ENCODE results near the gene LRRC4. TPM values are rescaled to one million over a fixed set of nuclear protein-coding genes. Genes with fewer than 3 reads are reported as not detected.
A peak's percentile ranks its signal among the peaks of the same experiment; 100 is the strongest.

LRRC4 gene
- total RNA-seq, 1 experiment from 2014 or later: 10.4 TPM

DNA sequence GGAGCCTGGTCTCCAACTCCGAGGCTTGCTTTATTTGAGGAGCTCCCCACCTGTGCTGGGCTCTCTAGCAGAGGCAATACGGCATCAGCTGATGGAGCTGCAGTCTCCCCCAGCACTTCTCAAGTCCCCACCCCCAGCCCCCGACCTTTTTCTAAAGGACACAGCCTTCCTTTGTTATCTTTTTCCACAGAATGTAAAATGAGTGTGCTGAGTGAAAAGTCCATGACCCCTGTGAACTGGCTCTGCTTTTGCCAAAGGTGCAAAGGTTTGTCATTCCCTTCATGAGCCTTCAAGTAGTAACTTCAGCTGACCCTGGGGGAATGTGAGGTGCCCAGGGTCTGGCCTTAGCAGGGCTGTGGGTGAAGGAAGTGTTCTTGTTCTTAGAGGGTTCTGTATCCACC, 25.5 kb downstream of the LRRC4 start:
- Histone ChIP-seq H3K56ac (ENCODE audit: insufficient read length, low read depth, low read length) (no peak overlapping the region), H2AFZ (ENCODE audit: low read length) (no peak overlapping the region), H3K79me2 (ENCODE audit: insufficient read depth, low read length) (no peaks in the 10 kb centered on the region), H3K79me1 (ENCODE audit: insufficient read depth, low read depth, low read length, poor library complexity, severe bottlenecking) (no peaks in the 10 kb centered on the region), H3K4ac (ENCODE audit: low read depth, low read length) (no peak overlapping the region), H3K14ac (ENCODE audit: insufficient read depth, low read length) (no peak overlapping the region), H3K9me3 (ENCODE audit: control insufficient read depth, low read depth, low read length) (no peaks in the 10 kb centered on the region), H3K23me2 (ENCODE audit: insufficient read length, low read depth, low read length, poor library complexity, severe bottlenecking) (no peaks in the 10 kb centered on the region), H4K5ac (ENCODE audit: insufficient read length, low read depth, low read length) (no peak overlapping the region), H4K8ac (replicated peaks; ENCODE audit: insufficient read length, low read depth, low read length) (no peak overlapping the region), H3K23ac (ENCODE audit: insufficient read length, low read depth, low read length) (no peak overlapping the region), H3K27ac (ENCODE audit: insufficient read length, low read depth, low read length) (no peak overlapping the region), H2BK20ac (ENCODE audit: low read depth, low read length, poor library complexity, severe bottlenecking) (no peak overlapping the region), H2AK5ac (ENCODE audit: insufficient read length, low read length) (no peak overlapping the region), H2BK15ac (ENCODE audit: low read depth, low read length) (no peak overlapping the region), H3K9ac (ENCODE audit: extremely low read depth, insufficient read length, low read length) (no peak overlapping the region), H3K4me1 (ENCODE audit: insufficient read depth, low read length) (no peaks in the 10 kb centered on the region; the same call in 1 of the 2 replicates), H2BK5ac (ENCODE audit: insufficient read length, low read length) (no peak overlapping the region), H3T11ph (ENCODE audit: low read length) (no peak overlapping the region), H4K20me1 (ENCODE audit: control insufficient read depth, insufficient read depth, insufficient read length) (no peaks in the 10 kb centered on the region), H3K4me2 (ENCODE audit: insufficient read depth, insufficient read length, low read length) (no peak overlapping the region), H2BK120ac (ENCODE audit: low read depth, low read length, poor library complexity, severe bottlenecking) (no peak overlapping the region), H4K91ac (ENCODE audit: insufficient read length, low read depth, low read length) (no peak overlapping the region), H2BK12ac (ENCODE audit: insufficient read length, low read depth, low read length) (no peak overlapping the region), H3K27me3 (ENCODE audit: insufficient read depth, low read length) (no peaks in the 10 kb centered on the region), H3K18ac (ENCODE audit: insufficient read length, low read depth, low read length) (no peak overlapping the region)
- DNase-seq: no peak
- no peak overlapping the region for H3K4me3 Mint-ChIP-seq
- H3K27me3 Mint-ChIP-seq (ENCODE audit: low read depth): no peaks in the 10 kb centered on the region; the same call in 1 of the 2 replicates
- TF ChIP-seq, protein P1, sequence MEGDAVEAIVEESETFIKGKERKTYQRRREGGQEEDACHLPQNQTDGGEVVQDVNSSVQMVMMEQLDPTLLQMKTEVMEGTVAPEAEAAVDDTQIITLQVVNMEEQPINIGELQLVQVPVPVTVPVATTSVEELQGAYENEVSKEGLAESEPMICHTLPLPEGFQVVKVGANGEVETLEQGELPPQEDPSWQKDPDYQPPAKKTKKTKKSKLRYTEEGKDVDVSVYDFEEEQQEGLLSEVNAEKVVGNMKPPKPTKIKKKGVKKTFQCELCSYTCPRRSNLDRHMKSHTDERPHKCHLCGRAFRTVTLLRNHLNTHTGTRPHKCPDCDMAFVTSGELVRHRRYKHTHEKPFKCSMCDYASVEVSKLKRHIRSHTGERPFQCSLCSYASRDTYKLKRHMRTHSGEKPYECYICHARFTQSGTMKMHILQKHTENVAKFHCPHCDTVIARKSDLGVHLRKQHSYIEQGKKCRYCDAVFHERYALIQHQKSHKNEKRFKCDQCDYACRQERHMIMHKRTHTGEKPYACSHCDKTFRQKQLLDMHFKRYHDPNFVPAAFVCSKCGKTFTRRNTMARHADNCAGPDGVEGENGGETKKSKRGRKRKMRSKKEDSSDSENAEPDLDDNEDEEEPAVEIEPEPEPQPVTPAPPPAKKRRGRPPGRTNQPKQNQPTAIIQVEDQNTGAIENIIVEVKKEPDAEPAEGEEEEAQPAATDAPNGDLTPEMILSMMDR (conservative IDR thresholded peaks at IDR 0.05): no peak
- peaks cover 5 to 13% of the 10 kb centered on the region in 2 experiments for H3K4me1 Mint-ChIP-seq
- no peaks in the 10 kb centered on the region for H3K9me3 Mint-ChIP-seq
- peak overlapping the region in 1 of 3 experiments; percentile 73; a peak in 2 of 7 replicates for H3K27ac Mint-ChIP-seq
- H3K36me3 Mint-ChIP-seq (ENCODE audit: insufficient read depth in 1 of 3, low read depth in 3 of 3): peaks cover 0 to 4% (median 3%) of the 10 kb centered on the region in 3 experiments; a peak in 4 of 7 replicates
- no CpG with 5 or more reads among the region's 3 CpGs for WGBS (ENCODE audit: extremely low coverage, insufficient read length, low lambda C conversion rate)
